Small intestine (tissue), 7 donors: Measurements from ENCODE around the gene ZNF561. TPM values are rescaled to one million over a fixed set of nuclear protein-coding genes. Genes with fewer than 3 reads are reported as not detected.

Experiments used
- DNase-seq, 2 donors: peaks; one replicate each; pipeline versions ENCODE4 v3.0.0 to v3.0.0-alpha.2; 2013
- FAIRE-seq: peaks from 2 replicates; lab custom pipeline; 2012; peaks lifted over from hg19 to GRCh38; lab: Jason Lieb, UNC
- H3K27ac ChIP-seq, 3 donors: one replicate each; pipeline ENCODE4 v1.5.1; 2013; ENCODE audit warnings: low read length in 2 of 3, mild to moderate bottlenecking in 2 of 3, control low read depth in 1 of 3, inconsistent platforms in 1 of 3, low read depth in 1 of 3, moderate library complexity in 1 of 3
- H3K27me3 ChIP-seq, 3 donors: one replicate each; pipeline ENCODE4 v1.6.1; 2013; ENCODE audit warnings: low read length in 3 of 3, inconsistent platforms in 1 of 3; ENCODE audit not compliant: control insufficient read depth in 3 of 3, insufficient read depth in 3 of 3
- H3K36me3 ChIP-seq, 3 donors: one replicate each; pipeline ENCODE4 v1.6.1; 2013; ENCODE audit warnings: low read length in 3 of 3, inconsistent platforms in 1 of 3, low read depth in 1 of 3, mild to moderate bottlenecking in 1 of 3, moderate library complexity in 1 of 3; ENCODE audit not compliant: control insufficient read depth in 3 of 3, insufficient read depth in 2 of 3
- H3K4me1 ChIP-seq, 3 donors: one replicate each; pipeline ENCODE4 v1.6.1; 2013; ENCODE audit warnings: low read length in 2 of 3, inconsistent platforms in 1 of 3, low read depth in 1 of 3, mild to moderate bottlenecking in 1 of 3, moderate library complexity in 1 of 3; ENCODE audit not compliant: control insufficient read depth in 3 of 3, insufficient read depth in 2 of 3
- H3K4me3 ChIP-seq, 3 donors: one replicate each; pipeline ENCODE4 v1.5.1; 2013; ENCODE audit warnings: low read length in 3 of 3, control low read depth in 1 of 3, inconsistent platforms in 1 of 3, low read depth in 1 of 3, mild to moderate bottlenecking in 1 of 3, moderate library complexity in 1 of 3
- H3K9me3 ChIP-seq, 2 donors: one replicate each; pipeline ENCODE4 v1.6.1; 2013; ENCODE audit warnings: low read depth in 1 of 2, low read length in 1 of 2; ENCODE audit not compliant: control insufficient read depth in 2 of 2, insufficient read depth in 1 of 2
- WGBS, 3 donors: extraction: QIAGEN DNeasy Blood & Tissue Kit; methylation state at CpG; one replicate each; pipeline ENCODE4 v1.1.7; 2013; 5-methylcytosine and 5-hydroxymethylcytosine counted together
- polyA plus RNA-seq, 4 donors: library from polyadenylated mRNA; stranded (reverse) in 3 of 4; unstranded in 1 of 4; fragments of 200-250 nt in 3 of 4; fragments of 120-200 nt in 1 of 4; gene quantifications; one replicate each; pipeline versions ENCODE4 v1.2.1 to v1.2.3, GENCODE V29; 2013
- donor health status: healthy with polysubstance abuse.
- donor health status: control.
- donor health status: control.
- donor health status: Bipolar disorder and iron deficiency.
- donor health status: healthy.

ZNF561 gene
- polyA plus RNA-seq, 4 donors, result 18.6 to 37.7 (median 22.2) TPM

DNA sequence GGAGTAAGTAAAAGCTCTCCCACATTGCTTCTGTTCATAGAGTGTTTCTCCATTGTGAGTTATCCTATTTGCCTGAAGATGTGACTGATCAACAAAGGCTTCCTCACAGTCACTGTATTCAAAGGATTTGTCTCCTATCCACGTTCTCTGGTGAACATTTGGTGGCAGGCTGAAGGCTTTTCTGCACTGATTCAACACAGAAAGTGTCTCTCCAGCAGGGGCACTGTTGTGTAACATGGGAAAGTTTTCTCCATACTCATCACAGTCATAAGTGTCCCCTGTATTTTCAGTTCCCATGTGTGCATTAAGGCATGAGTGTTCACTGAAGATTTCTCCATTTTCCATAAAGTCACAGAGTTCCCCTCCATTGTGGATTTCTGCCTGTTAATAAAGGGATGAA, 54.3 kb downstream of the ZNF561 start:
- DNase-seq (no peak), FAIRE-seq (no peak)
- WGBS, 3 donors, result 94 to 100% (median 98%) methylated on average over 1 of the region's 1 CpG
- Histone ChIP-seq H3K27ac (no peak overlapping the region), H3K4me3 (peak overlapping the region in 1 of 3 donors; percentile 7), H3K36me3 (peaks cover 30 to 41% (median 34%) of the 10 kb centered on the region in 3 donors), H3K9me3 (peaks cover 8 to 80% of the 10 kb centered on the region in 2 donors), H3K27me3 (no peaks in the 10 kb centered on the region), H3K4me1 (no peaks in the 10 kb centered on the region)

GRCh38 chr19:9565900-9566705, 54.9 kb downstream of the ZNF561 start:
- DNase-seq (no peak), FAIRE-seq (no peak)
- H3K4me3 ChIP-seq, result no peak overlapping the region
- H3K9me3 ChIP-seq, result peaks cover 7 to 80% of the 10 kb centered on the region in 2 donors
- H3K27me3 ChIP-seq, result no peaks in the 10 kb centered on the region
- no peak overlapping the region for H3K27ac ChIP-seq
- peaks cover 33 to 39% (median 34%) of the 10 kb centered on the region in 3 donors for H3K36me3 ChIP-seq
- WGBS, 3 donors, result 98% methylated on average over 9 of the region's 9 CpGs
- H3K4me1 ChIP-seq, result no peaks in the 10 kb centered on the region

Other genes with a start within 250 kb of the ZNF561 start
- 10 to 100 TPM; 14.2 to 59.7 (median 27.3) TPM for gene ZNF266, start 185.7 kb downstream of the ZNF561 start, polyA plus RNA-seq
- gene ZNF560, start 122.6 kb downstream of the ZNF561 start, polyA plus RNA-seq, result under 1 TPM in 1 of 4 donors, not detected in 3; 0.06 TPM
- gene ZNF426, start 82.6 kb downstream of the ZNF561 start, polyA plus RNA-seq, result 10 to 100 TPM in 1 of 4 donors, 1 to 10 TPM in 3; 1.1 to 11.5 (median 2.8) TPM
- gene ZNF121, start 36.7 kb downstream of the ZNF561 start, polyA plus RNA-seq, result 10 to 100 TPM in 1 of 4 donors, 1 to 10 TPM in 3; 2.2 to 23.5 (median 4.2) TPM
- 10 to 100 TPM in 1 of 4 donors, 1 to 10 TPM in 3; 2.4 to 15.3 (median 7.4) TPM for gene ZNF562, start 53.9 kb upstream of the ZNF561 start, polyA plus RNA-seq
- 10 to 100 TPM in 1 of 4 donors, 1 to 10 TPM in 3; 2.2 to 16.7 (median 2.8) TPM for gene ZNF846, start 147.5 kb upstream of the ZNF561 start, polyA plus RNA-seq
- 10 to 100 TPM; 17.1 to 39.4 (median 31.7) TPM for gene FBXL12, start 197.8 kb upstream of the ZNF561 start, polyA plus RNA-seq
- gene UBL5, start 206.7 kb upstream of the ZNF561 start, polyA plus RNA-seq, result 1,000 to 10,000 TPM in 1 of 4 donors, 100 to 1,000 TPM in 3; 282 to 1,357 (median 757) TPM
- gene PIN1, start 214.1 kb upstream of the ZNF561 start, polyA plus RNA-seq, result 100 to 1,000 TPM in 1 of 4 donors, 10 to 100 TPM in 3; 42.5 to 109 (median 82.5) TPM